ENCODE data around the gene MEF2C. TPM values are rescaled to one million over a fixed set of nuclear protein-coding genes. Genes with fewer than 3 reads are reported as not detected.

The MEF2C gene
- total RNA-seq, 2 donors from 2014 or later = 13.9 to 44.0 TPM

GRCh38 chr5:88761269-88761850 is 121.6 kb downstream of the MEF2C start:
- DNase-seq (ENCODE audit: low spot score) = no peak
- Histone ChIP-seq H3K4me3 (no peak overlapping the region), H3K36me3 (no peaks in the 10 kb centered on the region), H3K27me3 (replicated peaks; ENCODE audit: insufficient read depth) (no peaks in the 10 kb centered on the region), H3K4me1 (replicated peaks) (no peaks in the 10 kb centered on the region), H3K9me3 (no peaks in the 10 kb centered on the region), H3K27ac (no peak overlapping the region)
- 82% methylated on average over 8 of the region's 8 CpGs for WGBS
- intact Hi-C loops (cut with DNase I) = no loop called here
- TF ChIP-seq CTCF (IDR thresholded peaks at IDR 0.05) (no peak), POLR2A (IDR thresholded peaks at IDR 0.05) (no peak), POLR2AphosphoS5 (IDR thresholded peaks at IDR 0.05) (no peak)

- intact Hi-C loops (cut with DNase I) = no loop called here
- no peak for DNase-seq (ENCODE audit: low spot score)
- no peak for TF ChIP-seq POLR2A (IDR thresholded peaks at IDR 0.05)
- no peak for TF ChIP-seq POLR2AphosphoS5 (IDR thresholded peaks at IDR 0.05)
- no peak for TF ChIP-seq CTCF (IDR thresholded peaks at IDR 0.05)
- no peaks in the 10 kb centered on the region for H3K36me3 ChIP-seq
- H3K27me3 ChIP-seq (replicated peaks; ENCODE audit: insufficient read depth) = no peaks in the 10 kb centered on the region
- H3K4me1 ChIP-seq (replicated peaks) = no peaks in the 10 kb centered on the region
- no peak overlapping the region for H3K27ac ChIP-seq
- no peaks in the 10 kb centered on the region for H3K9me3 ChIP-seq
- H3K4me3 ChIP-seq = no peak overlapping the region
- 22% methylated on average over 4 of the region's 4 CpGs for WGBS
Observed at GRCh38 chr5:88760527-88760926, 122.5 kb downstream of the MEF2C start.

- H3K27ac ChIP-seq = no peak overlapping the region
Observed at GRCh38 chr5:88758591-88758990, 124.4 kb downstream of the MEF2C start.

GRCh38 chr5:88758184-88758583 is 124.8 kb downstream of the MEF2C start:
- WGBS = 94% methylated on average over 5 of the region's 5 CpGs
- TF ChIP-seq POLR2A (IDR thresholded peaks at IDR 0.05) = no peak
- TF ChIP-seq CTCF (IDR thresholded peaks at IDR 0.05) = no peak
- no peak overlapping the region for H3K4me3 ChIP-seq
- H3K27ac ChIP-seq = no peak overlapping the region
- no peaks in the 10 kb centered on the region for H3K36me3 ChIP-seq
- H3K4me1 ChIP-seq (replicated peaks) = no peaks in the 10 kb centered on the region
- DNase-seq (ENCODE audit: low spot score) = no peak
- no peaks in the 10 kb centered on the region for H3K9me3 ChIP-seq
- intact Hi-C loops (cut with DNase I) = no loop called here
- no peaks in the 10 kb centered on the region for H3K27me3 ChIP-seq (replicated peaks; ENCODE audit: insufficient read depth)

More at GRCh38 chr5:88758591-88758990, 124.4 kb downstream of the MEF2C start:
- H3K4me1 ChIP-seq (replicated peaks) = no peaks in the 10 kb centered on the region
- H3K4me3 ChIP-seq = no peak overlapping the region
- H3K27me3 ChIP-seq (replicated peaks; ENCODE audit: insufficient read depth) = no peaks in the 10 kb centered on the region
- intact Hi-C loops (cut with DNase I) = no loop called here
- no peak for DNase-seq (ENCODE audit: low spot score)
- no peaks in the 10 kb centered on the region for H3K36me3 ChIP-seq
- TF ChIP-seq CTCF (IDR thresholded peaks at IDR 0.05) = no peak
- TF ChIP-seq POLR2A (IDR thresholded peaks at IDR 0.05) = no peak
- no peak for TF ChIP-seq POLR2AphosphoS5 (IDR thresholded peaks at IDR 0.05)
- H3K9me3 ChIP-seq = no peaks in the 10 kb centered on the region
- WGBS = 87% methylated on average over 6 of the region's 6 CpGs

GRCh38 chr5:88756953-88757352 is 126.0 kb downstream of the MEF2C start:
- H3K4me1 ChIP-seq (replicated peaks) = no peaks in the 10 kb centered on the region
- WGBS = 47% methylated on average over 3 of the region's 3 CpGs
- no peak overlapping the region for H3K4me3 ChIP-seq
- H3K9me3 ChIP-seq = no peaks in the 10 kb centered on the region
- no peak overlapping the region for H3K27ac ChIP-seq
- H3K27me3 ChIP-seq (replicated peaks; ENCODE audit: insufficient read depth) = no peaks in the 10 kb centered on the region
- intact Hi-C loops (cut with DNase I) = no loop called here
- DNase-seq (ENCODE audit: low spot score) = no peak
- H3K36me3 ChIP-seq = no peaks in the 10 kb centered on the region
- TF ChIP-seq POLR2A (IDR thresholded peaks at IDR 0.05) (no peak), POLR2AphosphoS5 (IDR thresholded peaks at IDR 0.05) (no peak), CTCF (IDR thresholded peaks at IDR 0.05) (no peak)
